NCI-H82 treated with DMSO at 0.1 percent for 48 hours (cell line): ENCODE measurements around the gene SENP6.

Source experiments
- DNase-seq: peaks from one replicate; lab custom pipeline; 2025; ENCODE audit not compliant: unreplicated experiment; lab: John Stamatoyannopoulos, UW

The SENP6 gene

GRCh38 chr6:75747152-75747992 lies 145.7 kb downstream of the SENP6 start:
- peak; percentile 24 for DNase-seq

- DNase-seq, result no peak
Observed at GRCh38 chr6:75748003-75748742, 146.5 kb downstream of the SENP6 start.

GRCh38 chr6:75748743-75749538 lies 147.3 kb downstream of the SENP6 start, which contains the start of gene MYO6:
Gene MYO6, plus strand, starts transcription at chr6:75749239. Its CDS starts 68,309 bp downstream, at chr6:75817548.
- DNase-seq, result peak; percentile 9

GRCh38 chr6:75751443-75751842 lies 149.8 kb downstream of the SENP6 start:
- DNase-seq, result no peak

DNA sequence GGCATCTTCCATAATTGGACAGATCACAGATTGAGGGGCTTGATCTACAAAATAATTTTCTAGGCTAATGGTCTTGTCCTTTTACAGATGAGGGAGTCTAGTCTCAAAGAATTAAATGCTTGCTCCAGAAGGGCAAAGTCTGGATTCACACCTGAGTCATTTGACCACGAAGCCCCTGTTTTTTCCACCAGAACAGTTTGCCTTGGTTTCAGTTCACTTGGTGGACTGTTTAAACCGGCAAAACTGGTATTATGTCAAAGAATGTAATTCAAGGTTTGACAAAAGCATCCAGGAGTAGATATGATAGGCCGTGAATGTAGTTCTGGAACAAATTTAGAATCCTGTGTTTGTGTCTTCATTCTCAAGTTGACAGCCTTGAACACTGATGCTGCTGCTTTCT lies 150.7 kb downstream of the SENP6 start:
- no peak for DNase-seq

GRCh38 chr6:75755704-75756103 lies 154.0 kb downstream of the SENP6 start:
- no peak for DNase-seq

- no peak for DNase-seq
Observed at GRCh38 chr6:75757295-75757694, 155.6 kb downstream of the SENP6 start.

DNA sequence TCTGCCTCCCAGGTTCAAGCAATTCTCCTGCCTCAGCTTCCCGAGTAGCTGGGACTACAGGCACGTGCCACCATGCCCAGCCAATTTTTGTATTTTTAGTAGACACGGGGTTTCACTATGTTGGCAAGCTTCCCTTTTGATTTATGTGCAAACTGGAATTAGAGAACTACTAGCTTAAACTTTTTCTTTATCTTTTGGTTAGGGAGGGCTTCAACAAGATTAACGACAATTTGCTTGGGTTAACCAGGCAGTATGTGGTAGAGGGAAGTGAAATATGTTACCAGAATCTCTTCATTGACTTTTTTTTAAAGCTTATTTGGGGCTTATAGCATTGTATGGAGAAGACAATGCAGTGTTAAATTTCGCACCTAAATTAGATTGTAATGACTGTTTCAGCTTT lies 156.4 kb downstream of the SENP6 start:
- DNase-seq, result no peak

DNA sequence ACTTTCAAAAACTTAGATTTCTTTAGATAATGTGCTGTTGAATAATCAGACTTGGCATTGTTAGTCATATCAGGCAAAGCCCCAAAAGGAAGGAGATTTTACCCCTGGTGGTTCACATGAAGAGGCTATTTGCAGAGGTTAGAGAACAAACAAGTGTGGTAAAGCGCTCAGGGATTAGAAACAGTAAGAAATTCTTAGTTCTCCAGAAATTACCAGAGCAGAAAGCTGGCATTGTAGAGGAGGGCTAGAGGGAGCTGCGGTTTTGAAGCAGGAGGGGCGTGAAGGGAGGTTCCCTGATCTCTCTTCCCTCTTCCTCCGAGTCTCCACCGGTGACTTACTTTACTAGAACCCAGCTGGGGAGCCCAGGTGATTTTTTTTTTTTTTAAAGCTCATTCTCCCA lies 157.5 kb downstream of the SENP6 start:
- no peak for DNase-seq

DNA sequence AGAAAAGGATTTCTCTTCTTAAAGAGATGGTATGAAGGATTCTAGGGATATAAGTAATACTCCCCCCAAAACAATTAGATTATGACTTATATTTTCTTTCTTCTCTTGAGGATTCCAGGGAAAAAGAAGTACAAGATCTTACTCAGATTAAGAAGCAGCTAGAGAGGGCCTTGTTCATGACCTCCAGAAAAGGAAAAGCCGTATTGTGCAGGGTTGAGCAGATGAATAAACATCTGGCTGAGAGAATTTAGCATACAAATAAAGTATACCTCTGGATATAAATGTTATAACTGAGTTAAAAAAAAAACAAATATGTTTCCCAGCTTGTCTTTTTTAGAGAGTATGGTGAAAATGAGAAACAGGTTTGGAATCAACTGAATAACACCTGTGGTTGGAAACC lies 158.6 kb downstream of the SENP6 start:
- no peak for DNase-seq

DNA sequence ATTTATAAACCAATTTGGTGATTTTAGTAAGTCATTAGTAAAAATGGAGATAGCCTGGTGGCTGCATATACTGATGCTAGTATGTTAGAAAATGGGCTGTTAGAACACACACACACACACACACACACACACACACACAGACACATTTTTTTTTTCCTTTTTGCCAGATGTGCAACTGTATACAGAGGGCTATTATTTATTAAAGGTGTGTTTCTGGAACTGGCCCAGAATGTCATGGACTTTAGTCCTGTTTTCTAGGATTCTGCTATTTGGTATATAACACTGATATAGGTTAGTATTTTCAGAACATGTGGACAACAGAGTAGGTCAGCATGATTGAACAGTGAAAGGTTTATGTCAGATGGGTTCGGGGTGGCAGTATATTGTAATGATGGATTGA lies 159.8 kb downstream of the SENP6 start:
- DNase-seq, result no peak

DNA sequence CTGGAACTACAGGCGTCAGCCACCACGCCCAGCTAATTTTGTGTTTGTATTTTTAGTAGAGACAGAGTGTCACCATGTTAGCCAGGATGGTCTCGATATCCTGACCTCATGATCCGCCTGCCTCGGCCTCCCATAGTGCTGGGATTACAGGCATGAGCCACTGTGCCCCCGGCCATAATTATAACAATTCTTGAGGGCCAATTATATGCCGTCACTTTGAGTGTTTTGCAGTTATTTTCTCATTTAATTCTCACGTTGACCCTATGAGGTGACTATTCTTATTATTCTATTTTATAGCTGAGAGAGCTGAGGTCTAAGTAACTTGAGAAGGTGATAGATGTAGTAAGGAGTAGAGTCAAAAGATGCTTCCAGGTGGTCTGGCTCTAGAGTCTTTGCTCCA lies 160.4 kb downstream of the SENP6 start:
- DNase-seq, result no peak

DNA sequence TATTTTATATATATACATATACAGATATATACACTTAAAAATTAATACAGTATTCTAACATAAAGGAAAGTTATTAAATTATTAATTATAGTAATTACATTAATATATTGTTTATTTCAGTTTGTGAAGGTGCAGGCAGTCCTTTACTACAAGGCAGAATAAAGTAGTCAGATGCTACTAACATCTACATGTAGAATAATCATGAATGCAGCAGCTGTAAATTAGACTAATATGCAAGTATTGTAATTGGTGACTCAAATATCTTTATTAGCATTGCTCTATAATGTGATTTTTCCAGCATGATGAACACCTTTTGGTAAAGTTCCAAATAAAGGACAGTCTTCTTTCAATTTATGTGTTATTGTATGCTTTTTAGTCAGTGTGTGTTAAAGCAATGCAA lies 164.7 kb downstream of the SENP6 start:
- DNase-seq, result no peak
